D721Med (cell line): ENCODE data around the gene PIANP.

Experiments
- DNase-seq: peaks from one replicate; pipeline ENCODE4 v3.0.0; 2011; ENCODE audit warnings: low spot score; ENCODE audit not compliant: insufficient read length
- FAIRE-seq: peaks from 2 replicates; lab custom pipeline; 2011; peaks lifted over from hg19 to GRCh38; lab: Jason Lieb, UNC
- TF ChIP-seq, protein P1 (sequence below): IDR thresholded peaks from 2 replicates; pipeline ENCODE4 v1.5.1; 2012; ENCODE audit warnings: mild to moderate bottlenecking, control low read depth; ENCODE audit not compliant: insufficient read depth; ENCODE audit errors: missing control alignments

Gene PIANP

DNA sequence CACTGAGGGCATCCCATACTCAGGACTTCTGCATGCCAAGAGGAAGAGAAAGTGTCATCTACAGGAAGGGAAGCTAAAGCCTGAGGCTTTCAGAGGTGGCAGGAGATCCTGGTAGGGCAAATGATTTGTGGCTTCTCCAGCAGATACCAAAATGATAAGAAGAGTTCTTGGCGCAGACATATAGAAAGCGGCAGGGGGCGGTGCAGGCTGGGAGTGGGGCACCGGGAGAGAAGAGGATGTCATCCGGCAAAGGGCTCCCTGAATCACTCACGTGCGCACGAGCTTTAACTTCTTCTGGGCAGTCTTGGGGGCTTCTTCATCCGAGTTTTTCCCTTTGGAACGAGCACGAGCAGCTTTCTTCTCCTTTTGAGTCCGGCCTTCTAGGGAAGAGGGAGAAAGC lies 48.2 kb downstream of the PIANP start:
- FAIRE-seq (no peak), DNase-seq (no peak)
- TF ChIP-seq, protein P1, sequence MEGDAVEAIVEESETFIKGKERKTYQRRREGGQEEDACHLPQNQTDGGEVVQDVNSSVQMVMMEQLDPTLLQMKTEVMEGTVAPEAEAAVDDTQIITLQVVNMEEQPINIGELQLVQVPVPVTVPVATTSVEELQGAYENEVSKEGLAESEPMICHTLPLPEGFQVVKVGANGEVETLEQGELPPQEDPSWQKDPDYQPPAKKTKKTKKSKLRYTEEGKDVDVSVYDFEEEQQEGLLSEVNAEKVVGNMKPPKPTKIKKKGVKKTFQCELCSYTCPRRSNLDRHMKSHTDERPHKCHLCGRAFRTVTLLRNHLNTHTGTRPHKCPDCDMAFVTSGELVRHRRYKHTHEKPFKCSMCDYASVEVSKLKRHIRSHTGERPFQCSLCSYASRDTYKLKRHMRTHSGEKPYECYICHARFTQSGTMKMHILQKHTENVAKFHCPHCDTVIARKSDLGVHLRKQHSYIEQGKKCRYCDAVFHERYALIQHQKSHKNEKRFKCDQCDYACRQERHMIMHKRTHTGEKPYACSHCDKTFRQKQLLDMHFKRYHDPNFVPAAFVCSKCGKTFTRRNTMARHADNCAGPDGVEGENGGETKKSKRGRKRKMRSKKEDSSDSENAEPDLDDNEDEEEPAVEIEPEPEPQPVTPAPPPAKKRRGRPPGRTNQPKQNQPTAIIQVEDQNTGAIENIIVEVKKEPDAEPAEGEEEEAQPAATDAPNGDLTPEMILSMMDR, result no peak

DNA sequence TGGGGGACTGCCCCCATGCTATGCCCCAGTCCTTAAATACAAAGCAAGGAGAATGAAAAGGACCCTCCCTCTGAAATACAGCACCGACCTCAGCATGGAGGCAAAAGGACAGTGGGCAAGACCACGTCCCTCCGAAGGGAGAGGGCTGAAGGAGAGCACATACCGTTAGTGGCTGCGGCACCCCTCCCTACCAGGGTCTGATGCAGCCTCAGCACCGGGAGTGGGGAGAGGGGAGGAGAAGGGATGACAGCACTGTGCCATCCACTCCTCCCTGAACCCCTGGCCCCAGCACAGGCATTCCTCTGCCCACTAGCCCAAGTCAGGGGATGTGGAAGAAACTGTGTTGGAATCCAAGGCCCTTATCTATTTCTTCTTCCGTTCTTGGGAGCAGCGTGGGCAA lies 49.8 kb downstream of the PIANP start:
- FAIRE-seq, result no peak
- DNase-seq, result no peak
- TF ChIP-seq, protein P1, result no peak

DNA sequence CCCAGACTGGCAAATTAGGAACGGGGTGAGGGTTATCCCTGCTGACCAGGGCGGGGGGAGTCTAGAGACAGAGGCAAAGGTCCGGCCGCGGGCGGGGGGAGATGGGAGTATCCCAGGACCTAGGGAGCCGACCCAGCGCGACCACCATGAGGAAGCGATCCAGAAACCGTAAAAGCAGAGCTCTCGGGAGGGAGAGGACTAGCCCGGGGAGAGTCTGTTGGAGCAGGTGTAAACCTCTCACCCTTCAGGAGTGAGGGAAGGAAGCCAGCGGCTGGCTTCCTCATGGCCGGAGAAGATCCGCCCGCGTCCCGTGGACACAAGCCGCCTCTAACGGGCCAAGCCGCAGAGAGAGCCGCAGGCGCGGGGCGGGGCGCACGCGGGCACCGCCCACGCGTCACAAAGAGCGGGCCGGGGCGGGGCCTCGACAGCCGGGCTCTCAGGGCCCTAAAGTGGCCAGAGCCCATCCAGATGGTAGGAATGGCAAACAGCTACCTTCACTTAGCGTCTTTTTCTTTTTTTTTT lies 53.5 kb downstream of the PIANP start, which contains the start of gene ACRBP:
Gene ACRBP (minus strand): TSS at position 350 of the 522 bp plus-strand sequence. CDS start 66 bp downstream, at position 284.
- DNase-seq (no peak), FAIRE-seq (no peak)

DNA sequence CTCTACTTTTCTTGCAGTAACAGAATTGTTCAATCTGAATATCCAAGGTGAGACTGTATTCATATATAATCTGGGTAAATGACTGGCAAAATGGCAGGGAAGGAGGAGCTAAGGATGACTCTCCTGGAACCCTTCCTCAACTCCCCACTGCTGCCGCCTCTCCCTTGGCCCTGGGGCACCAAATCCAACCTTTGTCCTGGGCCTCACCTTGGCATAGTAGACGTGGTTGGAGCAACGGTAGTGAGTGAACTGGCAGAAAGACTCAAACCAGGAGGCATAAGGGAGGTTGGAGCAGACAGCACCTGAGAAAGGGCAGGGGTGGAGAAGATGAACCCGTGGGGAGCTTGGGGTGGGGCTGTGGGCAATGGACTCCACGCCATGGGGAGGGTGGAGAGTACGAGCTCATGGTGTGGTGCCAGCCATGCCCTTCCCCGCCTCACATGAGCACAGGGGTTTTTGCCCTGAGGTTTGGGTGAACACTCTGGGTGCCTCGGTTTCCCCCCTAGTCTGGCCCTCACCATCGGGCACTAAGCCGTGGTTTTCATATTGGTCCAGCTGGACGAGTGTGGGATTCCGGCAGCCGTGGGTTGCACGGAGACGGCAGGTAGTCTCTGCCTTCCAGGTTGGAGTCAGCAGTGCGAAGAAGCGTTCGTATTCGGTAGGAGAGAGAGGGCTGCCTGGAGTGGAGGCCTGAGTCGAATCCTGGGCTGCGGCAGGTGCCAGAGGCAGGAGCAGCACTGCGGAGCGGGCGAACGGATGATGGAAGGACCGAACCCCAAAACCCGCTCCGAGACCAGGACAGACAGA lies 54.1 kb downstream of the PIANP start:
- no peak for DNase-seq
- TF ChIP-seq, protein P1, result no peak
- FAIRE-seq, result no peak

More for the DNA sequence above, 53.5 kb downstream of the PIANP start, which contains the start of gene ACRBP:
- TF ChIP-seq, protein P1, result no peak

DNA sequence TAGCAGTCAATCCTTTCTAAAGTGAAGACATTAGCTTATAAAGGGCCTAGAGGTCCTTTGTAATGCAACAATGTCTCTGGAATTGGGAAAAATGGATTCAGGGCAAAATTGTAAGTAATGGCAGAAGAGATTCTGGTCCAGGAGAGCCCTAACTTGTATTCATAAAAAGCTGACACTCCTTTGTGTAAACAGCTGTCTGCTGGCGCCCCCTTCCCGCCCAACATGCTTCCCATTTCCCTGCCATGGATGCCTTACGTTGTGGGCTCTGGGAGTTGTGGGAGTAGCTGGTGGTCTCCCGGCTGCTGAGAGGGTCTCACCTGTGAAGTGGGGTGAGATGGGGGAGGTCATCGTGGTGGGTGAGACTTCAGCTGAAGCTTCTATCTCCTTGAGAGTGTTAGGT lies 55.7 kb downstream of the PIANP start:
- no peak for DNase-seq
- TF ChIP-seq, protein P1, result peak; percentile 61
- FAIRE-seq, result no peak

DNA sequence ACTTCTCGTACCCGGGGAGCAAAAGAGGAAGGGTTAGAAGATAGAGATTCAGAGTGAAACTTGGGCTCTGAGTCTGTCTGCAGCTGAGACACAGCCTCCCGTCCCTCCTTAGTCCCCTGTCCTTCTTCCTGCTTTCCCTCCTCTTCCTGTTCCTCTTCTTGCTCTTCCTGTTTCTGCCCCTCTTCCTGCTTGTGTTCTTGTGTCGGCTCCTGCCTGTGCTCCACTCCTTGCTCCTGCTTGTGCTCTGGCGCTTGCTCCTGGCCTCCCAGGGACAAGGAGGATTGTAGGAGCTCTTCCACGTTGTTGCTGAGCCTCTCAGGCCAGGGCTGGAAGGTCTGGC lies 56.4 kb downstream of the PIANP start:
- DNase-seq (no peak), FAIRE-seq (no peak)
- TF ChIP-seq, protein P1, result no peak
